Endodermal cell (in vitro differentiated cells): ENCODE data around the gene CPNE2. TPM values are rescaled to one million over a fixed set of nuclear protein-coding genes. Genes with fewer than 3 reads are reported as not detected.

Experiments used
- DNase-seq: peaks from one replicate; pipeline ENCODE4 v3.0.0-alpha.2; 2017
- H3K27ac ChIP-seq: 2 replicates; pipeline ENCODE4 v1.5.1; 2013; ENCODE audit warnings: mild to moderate bottlenecking, low read depth, low read length, moderate library complexity
- H3K27me3 ChIP-seq: 2 replicates; pipeline ENCODE4 v1.6.1; 2013; ENCODE audit warnings: mild to moderate bottlenecking, low read length, moderate library complexity; ENCODE audit not compliant: insufficient read depth, control insufficient read depth, poor library complexity, severe bottlenecking
- H3K36me3 ChIP-seq: 2 replicates; pipeline ENCODE4 v1.7.0; 2013; ENCODE audit warnings: mild to moderate bottlenecking, low read length, moderate library complexity; ENCODE audit not compliant: control insufficient read depth, insufficient read depth
- H3K4me1 ChIP-seq: one replicate; pipeline ENCODE4 v1.7.0; 2013; ENCODE audit warnings: low read length; ENCODE audit not compliant: control insufficient read depth, insufficient read depth
- H3K4me3 ChIP-seq: 2 replicates; pipeline ENCODE4 v1.5.1; 2013; ENCODE audit warnings: mild to moderate bottlenecking, low read length, moderate library complexity
- H3K9ac ChIP-seq: 2 replicates; pipeline ENCODE4 v1.6.1; 2013; ENCODE audit warnings: mild to moderate bottlenecking, low read length, moderate library complexity; ENCODE audit not compliant: poor library complexity, severe bottlenecking; ENCODE audit errors: extremely low read depth
- H3K9me3 ChIP-seq: 2 replicates; pipeline ENCODE4 v1.6.1; 2013; ENCODE audit warnings: mild to moderate bottlenecking, low read length, moderate library complexity; ENCODE audit not compliant: control insufficient read depth
- H3K27ac Mint-ChIP-seq: 2 replicates; pipeline ENCODE4 v1.8.0; 2020; ENCODE audit warnings: mixed read lengths
- H3K27me3 Mint-ChIP-seq: 2 replicates; pipeline ENCODE4 v1.8.0; 2021; ENCODE audit warnings: mild to moderate bottlenecking, mixed read lengths; ENCODE audit not compliant: insufficient read depth
- H3K36me3 Mint-ChIP-seq: 2 replicates; pipeline ENCODE4 v1.8.0; 2020; ENCODE audit warnings: low read depth, mixed read lengths
- H3K4me1 Mint-ChIP-seq: 2 replicates; pipeline ENCODE4 v1.8.0; 2020; ENCODE audit warnings: mixed read lengths
- H3K4me3 Mint-ChIP-seq: 2 replicates; pipeline ENCODE4 v1.8.0; 2020; ENCODE audit warnings: mild to moderate bottlenecking, moderate library complexity, mixed read lengths
- H3K9me3 Mint-ChIP-seq: 2 replicates; pipeline ENCODE4 v1.8.0; 2020; ENCODE audit warnings: mild to moderate bottlenecking, mixed read lengths
- WGBS, 2 experiments: methylation state at CpG; one replicate each; pipeline versions ENCODE4 v1.1.5 to v1.1.7; 2013; ENCODE audit warnings: missing lambda C conversion rate in 2 of 2, mixed read lengths in 1 of 2; ENCODE audit not compliant: insufficient coverage in 1 of 2, insufficient read length in 1 of 2; 5-methylcytosine and 5-hydroxymethylcytosine counted together
- total RNA-seq, 2 donors: library from RNA; stranded (reverse); fragmentation: NEBNext Ultra II Directional in 1 of 2; extraction: Animal tissue kit (Norgen Biotek cat#: 25700) in 1 of 2; gene quantifications; 2 replicates in 1 of 2; 3 replicates in 1 of 2; pipeline ENCODE4 v1.2.1, GENCODE V29; 2021
- TF ChIP-seq, protein P1 (sequence below): fragments of 200-600 bp; sonication (generic); conservative IDR thresholded peaks from 2 replicates; pipeline ENCODE4 v1.5.0; 2021; ENCODE audit warnings: antibody characterized with exemption, mild to moderate bottlenecking

The CPNE2 gene
- total RNA-seq, 2 donors from 2014 or later: 12.3 to 16.6 TPM

- no peak for DNase-seq
- H3K9ac ChIP-seq: no peak overlapping the region
- H3K4me1 Mint-ChIP-seq: no peaks in the 10 kb centered on the region
- H3K4me3 ChIP-seq: no peak overlapping the region
- TF ChIP-seq, protein P1, sequence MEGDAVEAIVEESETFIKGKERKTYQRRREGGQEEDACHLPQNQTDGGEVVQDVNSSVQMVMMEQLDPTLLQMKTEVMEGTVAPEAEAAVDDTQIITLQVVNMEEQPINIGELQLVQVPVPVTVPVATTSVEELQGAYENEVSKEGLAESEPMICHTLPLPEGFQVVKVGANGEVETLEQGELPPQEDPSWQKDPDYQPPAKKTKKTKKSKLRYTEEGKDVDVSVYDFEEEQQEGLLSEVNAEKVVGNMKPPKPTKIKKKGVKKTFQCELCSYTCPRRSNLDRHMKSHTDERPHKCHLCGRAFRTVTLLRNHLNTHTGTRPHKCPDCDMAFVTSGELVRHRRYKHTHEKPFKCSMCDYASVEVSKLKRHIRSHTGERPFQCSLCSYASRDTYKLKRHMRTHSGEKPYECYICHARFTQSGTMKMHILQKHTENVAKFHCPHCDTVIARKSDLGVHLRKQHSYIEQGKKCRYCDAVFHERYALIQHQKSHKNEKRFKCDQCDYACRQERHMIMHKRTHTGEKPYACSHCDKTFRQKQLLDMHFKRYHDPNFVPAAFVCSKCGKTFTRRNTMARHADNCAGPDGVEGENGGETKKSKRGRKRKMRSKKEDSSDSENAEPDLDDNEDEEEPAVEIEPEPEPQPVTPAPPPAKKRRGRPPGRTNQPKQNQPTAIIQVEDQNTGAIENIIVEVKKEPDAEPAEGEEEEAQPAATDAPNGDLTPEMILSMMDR: no peak
- no peak overlapping the region for H3K4me3 Mint-ChIP-seq
- no peak overlapping the region for H3K27ac Mint-ChIP-seq
- H3K36me3 Mint-ChIP-seq: no peaks in the 10 kb centered on the region
- H3K36me3 ChIP-seq: no peaks in the 10 kb centered on the region
- no peaks in the 10 kb centered on the region for H3K9me3 Mint-ChIP-seq
- H3K4me1 ChIP-seq: no peaks in the 10 kb centered on the region
- no peaks in the 10 kb centered on the region for H3K27me3 Mint-ChIP-seq
- H3K9me3 ChIP-seq: no peaks in the 10 kb centered on the region
- 92 to 95% methylated on average over 5 to 10 of the region's 10 CpGs for WGBS, 2 experiments
- no peaks in the 10 kb centered on the region for H3K27me3 ChIP-seq
- no peak overlapping the region for H3K27ac ChIP-seq
Measured at GRCh38 chr16:57137566-57138273, 45.3 kb downstream of the CPNE2 start.

DNA sequence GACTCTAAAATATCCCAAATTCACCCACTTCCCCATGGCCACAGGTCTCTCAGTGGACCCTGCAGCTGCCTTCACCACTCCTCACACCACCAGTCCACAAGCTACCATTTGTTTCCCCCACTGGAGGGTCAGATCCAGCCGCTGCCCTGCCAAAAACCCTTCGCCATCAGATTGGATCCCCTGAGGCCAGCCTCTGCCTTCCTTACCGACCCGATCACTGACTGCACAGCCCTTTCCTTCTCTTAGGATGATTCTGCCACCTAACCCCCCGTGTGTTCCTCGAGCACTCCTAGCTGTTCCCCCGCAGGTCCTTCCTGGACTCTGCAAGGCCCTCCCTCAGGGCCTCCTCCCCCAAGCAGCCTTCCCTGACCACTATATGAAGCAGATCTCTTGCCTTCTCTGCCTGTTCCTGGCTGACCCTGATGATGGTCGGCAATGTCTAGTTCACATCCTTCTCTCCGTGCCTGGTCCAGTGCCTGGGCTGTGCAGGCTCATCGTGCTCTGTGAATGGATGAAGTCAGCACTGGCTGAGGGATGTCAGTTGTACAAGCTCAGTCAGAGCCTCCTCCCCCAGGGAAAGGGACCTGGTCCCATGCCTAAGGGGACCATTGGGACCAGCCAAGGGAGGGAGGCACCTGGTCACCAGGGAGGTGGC lies 46.0 kb downstream of the CPNE2 start:
- WGBS, 2 experiments: 79 to 96% methylated on average over 9 to 10 of the region's 10 CpGs

DNA sequence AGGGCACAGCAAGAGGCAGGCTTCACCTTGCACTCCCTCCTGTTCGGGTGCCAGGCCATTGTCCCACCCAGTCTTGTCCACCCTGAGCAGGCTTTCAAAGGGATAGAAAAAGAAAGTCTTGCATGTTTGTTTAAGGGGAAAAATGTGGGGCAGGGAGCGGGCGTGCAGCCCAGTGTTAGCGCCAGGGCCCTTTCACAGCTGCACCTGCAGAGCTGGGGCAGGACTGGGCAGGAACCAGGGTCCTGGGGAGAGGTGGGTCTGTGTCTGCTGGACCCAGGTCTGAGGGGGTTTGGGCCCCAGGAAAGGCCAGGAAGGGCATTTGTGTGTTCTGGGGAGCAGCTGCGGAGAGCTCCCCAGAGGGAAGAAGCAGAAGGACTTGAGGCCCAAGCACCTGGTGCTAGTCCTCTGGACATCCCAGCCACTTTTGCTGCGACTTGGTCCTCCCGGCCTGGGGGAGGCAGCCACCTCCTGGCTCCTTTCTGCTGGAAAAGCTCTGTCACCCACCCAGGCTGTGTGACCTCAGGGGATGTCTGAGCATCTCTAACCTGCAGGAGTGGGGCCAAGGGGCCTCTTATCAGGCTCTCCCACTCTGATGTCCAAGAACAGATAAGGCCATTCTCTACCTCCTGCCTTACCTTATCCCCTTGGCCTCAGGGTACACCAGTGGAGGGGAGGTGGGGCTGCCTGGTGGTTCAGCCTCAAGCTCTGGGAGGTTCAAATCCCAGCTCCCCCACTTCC lies 48.7 kb downstream of the CPNE2 start:
- TF ChIP-seq, protein P1: no peak
- WGBS, 2 experiments: 94 to 97% methylated on average over 6 to 7 of the region's 7 CpGs
- Histone ChIP-seq H3K9me3 (no peaks in the 10 kb centered on the region), H3K36me3 (no peaks in the 10 kb centered on the region), H3K27me3 (no peaks in the 10 kb centered on the region), H3K9ac (no peak overlapping the region), H3K27ac (no peak overlapping the region), H3K4me3 (no peak overlapping the region), H3K4me1 (peaks cover 8% of the 10 kb centered on the region)
- no peak for DNase-seq
- H3K36me3 Mint-ChIP-seq: no peaks in the 10 kb centered on the region
- H3K9me3 Mint-ChIP-seq: no peaks in the 10 kb centered on the region
- H3K4me1 Mint-ChIP-seq: peaks cover 10% of the 10 kb centered on the region
- H3K4me3 Mint-ChIP-seq: no peak overlapping the region
- no peak overlapping the region for H3K27ac Mint-ChIP-seq
- no peaks in the 10 kb centered on the region for H3K27me3 Mint-ChIP-seq

More for the DNA sequence above, 46.0 kb downstream of the CPNE2 start:
- H3K9me3 ChIP-seq: no peaks in the 10 kb centered on the region
- no peaks in the 10 kb centered on the region for H3K36me3 ChIP-seq
- Mint-ChIP-seq H3K4me1 (no peaks in the 10 kb centered on the region), H3K4me3 (no peak overlapping the region), H3K27ac (no peak overlapping the region), H3K36me3 (no peaks in the 10 kb centered on the region), H3K9me3 (no peaks in the 10 kb centered on the region), H3K27me3 (no peaks in the 10 kb centered on the region)
- H3K27me3 ChIP-seq: no peaks in the 10 kb centered on the region
- DNase-seq: no peak
- no peak overlapping the region for H3K27ac ChIP-seq
- TF ChIP-seq, protein P1: no peak
- H3K4me3 ChIP-seq: no peak overlapping the region
- no peak overlapping the region for H3K9ac ChIP-seq
- H3K4me1 ChIP-seq: no peaks in the 10 kb centered on the region
